BLaER1 treated with 17β-estradiol and CSF1 and Interleukin-3, amounts not matched to agents 10 nM and 100 nM (cell line): Measurements from ENCODE around the gene TMEM11.
A peak's percentile ranks its signal among the peaks of the same experiment; 100 is the strongest.

Experiments used
- H3K27ac ChIP-seq, 11 experiments: shearing (Covaris generic); formaldehyde crosslinking; 2 replicates each; pipeline ENCODE4 v1.8.1; 2022
- H3K27me3 ChIP-seq, 11 experiments: shearing (Covaris generic); formaldehyde crosslinking; 2 replicates each; pipeline ENCODE4 v1.8.1; 2022
- H3K36me3 ChIP-seq, 11 experiments: shearing (Covaris generic); formaldehyde crosslinking; 2 replicates each; pipeline ENCODE4 v1.8.1; 2022
- H3K4me1 ChIP-seq, 10 experiments: shearing (Covaris generic); formaldehyde crosslinking; 2 replicates each; pipeline ENCODE4 v1.8.1; 2022
- H3K4me2 ChIP-seq, 11 experiments: shearing (Covaris generic); formaldehyde crosslinking; 2 replicates each; pipeline ENCODE4 v1.8.1; 2022
- H3K4me3 ChIP-seq, 10 experiments: shearing (Covaris generic); formaldehyde crosslinking; 2 replicates each; pipeline ENCODE4 v1.8.1; 2022
- H3K9ac ChIP-seq, 11 experiments: shearing (Covaris generic); formaldehyde crosslinking; 2 replicates each; pipeline ENCODE4 v1.8.1; 2022
- H3K9me3 ChIP-seq, 11 experiments: shearing (Covaris generic); formaldehyde crosslinking; replicated peaks in 1 of 11; 2 replicates each; pipeline ENCODE4 v1.8.1; 2022
- H4K20me1 ChIP-seq, 11 experiments: shearing (Covaris generic); formaldehyde crosslinking; 2 replicates each; pipeline ENCODE4 v1.8.1; 2022
- Cebpa-rat ChIP-seq, 11 experiments: shearing (Covaris generic); IDR thresholded peaks; 2 replicates each; pipeline ENCODE4 v1.8.1; 2022

The TMEM11 gene

DNA sequence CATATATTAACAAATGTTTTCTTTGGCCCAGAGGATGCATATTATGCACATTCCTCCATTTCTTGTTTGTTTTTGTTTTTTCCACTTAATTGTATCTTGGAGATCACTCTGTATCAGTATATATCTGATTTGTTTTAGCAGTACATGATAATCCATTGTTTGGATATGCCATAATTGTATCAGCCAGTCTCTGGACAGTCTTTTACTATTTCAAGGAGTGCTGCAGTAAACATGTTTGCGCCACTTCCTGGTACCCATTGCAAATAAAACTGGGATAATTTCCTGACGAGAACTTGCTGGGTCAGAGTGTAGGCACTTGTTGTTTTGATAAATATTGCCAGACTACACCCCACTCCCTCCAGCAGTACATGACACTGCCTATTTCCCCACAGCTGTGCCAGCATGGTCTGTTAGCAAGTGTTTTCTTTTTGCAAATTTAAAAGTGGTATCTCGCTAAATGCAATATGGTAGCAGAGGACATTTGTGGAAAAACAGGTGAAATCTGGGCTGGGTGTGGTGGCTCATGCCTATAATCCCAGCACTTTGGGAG lies 4.9 kb upstream of the TMEM11 start:
- Histone ChIP-seq H4K20me1 (peaks cover 0 to 20% (median 0%) of the 10 kb centered on the region in 11 experiments; a peak in 3 of 22 replicates), H3K4me1 (peaks cover 15 to 40% (median 24%) of the 10 kb centered on the region in 10 experiments), H3K9ac (no peak overlapping the region), H3K36me3 (peaks cover 22 to 49% (median 30%) of the 10 kb centered on the region in 11 experiments; a peak in 21 of 22 replicates), H3K27ac (no peak overlapping the region), H3K4me3 (no peak overlapping the region), H3K27me3 (no peaks in the 10 kb centered on the region), H3K4me2 (peak overlapping the region in 4 of 11 experiments; percentile 18 to 52 (median 34); a peak in 6 of 22 replicates), H3K9me3 (peaks cover 0 to 16% (median 8%) of the 10 kb centered on the region in 11 experiments; a peak in 12 of 22 replicates)
- no peak for TF ChIP-seq Cebpa-rat (IDR thresholded peaks at IDR 0.05)

DNA sequence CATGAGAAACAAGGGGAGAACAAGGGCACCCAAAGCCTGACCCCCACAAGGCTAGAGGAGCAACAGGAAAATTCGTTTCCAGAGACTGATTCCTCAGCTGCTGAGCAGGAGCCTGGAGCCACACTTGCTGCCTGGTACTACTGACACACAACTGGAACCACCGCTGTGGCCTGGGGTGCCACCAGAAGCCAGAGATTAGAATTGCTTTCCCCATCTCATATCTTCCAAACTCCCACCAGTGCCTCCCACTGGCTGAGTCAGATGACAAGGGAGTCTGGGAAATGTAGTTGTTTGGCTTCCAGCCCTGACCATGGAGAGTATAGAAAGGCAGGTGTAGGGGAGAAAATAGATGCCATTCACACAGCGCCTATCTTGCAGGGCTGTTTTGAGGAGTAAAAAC lies 4.1 kb upstream of the TMEM11 start:
- Histone ChIP-seq H3K9ac (no peak overlapping the region), H3K9me3 (peaks cover 0 to 16% (median 8%) of the 10 kb centered on the region in 11 experiments; a peak in 12 of 22 replicates), H3K4me2 (no peak overlapping the region; a peak in 1 of 22 replicates), H3K27me3 (no peaks in the 10 kb centered on the region), H4K20me1 (peaks cover 0 to 26% (median 6%) of the 10 kb centered on the region in 11 experiments; a peak in 14 of 22 replicates), H3K36me3 (peaks cover 21 to 41% (median 27%) of the 10 kb centered on the region in 11 experiments; a peak in 21 of 22 replicates), H3K27ac (no peak overlapping the region), H3K4me3 (no peak overlapping the region), H3K4me1 (peaks cover 16 to 40% (median 24%) of the 10 kb centered on the region in 10 experiments)
- TF ChIP-seq Cebpa-rat (IDR thresholded peaks at IDR 0.05) = no peak

DNA sequence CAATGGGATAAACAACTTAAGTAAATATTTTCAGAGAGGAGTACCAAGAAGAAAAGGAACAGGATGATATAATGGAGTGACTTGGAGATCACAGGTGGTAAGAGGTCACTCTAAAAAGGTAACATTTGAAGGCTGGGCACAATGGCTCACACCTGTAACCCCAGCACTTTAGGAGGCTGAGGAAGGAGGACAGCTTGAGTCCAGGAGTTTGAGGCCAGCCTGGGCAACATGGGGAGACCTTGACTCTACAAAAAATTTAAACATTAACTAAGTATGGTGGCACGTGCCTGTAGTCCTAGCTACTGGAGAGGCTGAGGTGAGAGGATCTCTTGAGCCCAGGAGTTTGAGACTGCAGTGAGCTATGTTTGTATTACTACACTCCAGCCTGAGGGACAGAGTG lies 3.4 kb upstream of the TMEM11 start:
- peaks cover 0 to 14% (median 6%) of the 10 kb centered on the region in 11 experiments; a peak in 12 of 22 replicates for H3K9me3 ChIP-seq

DNA sequence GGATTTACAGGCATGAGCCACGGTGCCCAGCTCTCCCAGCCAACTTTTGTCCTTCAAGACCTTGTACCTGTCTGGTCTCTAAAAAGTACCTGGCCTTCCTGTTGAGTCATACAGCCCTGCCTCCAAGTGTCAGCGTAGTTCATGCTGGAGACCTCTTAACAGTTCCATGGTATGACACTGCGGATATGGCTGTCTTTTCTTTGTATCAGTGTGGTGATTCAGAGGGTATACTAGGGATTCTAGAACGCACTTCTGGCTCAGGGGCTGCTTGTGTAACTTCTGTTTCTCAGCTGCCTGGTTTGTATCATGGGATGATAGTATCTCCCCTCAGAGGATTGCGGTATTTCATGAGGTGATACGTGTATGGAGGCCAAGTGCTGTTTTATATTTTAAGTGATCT lies 2.0 kb upstream of the TMEM11 start:
- peaks cover 6 to 33% (median 20%) of the 10 kb centered on the region in 11 experiments; a peak in 20 of 22 replicates for H3K36me3 ChIP-seq
- no peak overlapping the region for H3K27ac ChIP-seq
- peaks cover 37 to 60% (median 46%) of the 10 kb centered on the region in 10 experiments for H3K4me1 ChIP-seq
- H3K4me2 ChIP-seq = peak overlapping the region; percentile 90 to 98 (median 94)
- H3K4me3 ChIP-seq = peak overlapping the region in 1 of 10 experiments; percentile 100; a peak in 1 of 20 replicates
- TF ChIP-seq Cebpa-rat (IDR thresholded peaks at IDR 0.05) = no peak
- H3K9me3 ChIP-seq = no peaks in the 10 kb centered on the region; a peak in 1 of 22 replicates
- peak overlapping the region in 4 of 11 experiments; percentile 96 to 100 (median 96); a peak in 5 of 22 replicates for H3K9ac ChIP-seq
- H4K20me1 ChIP-seq = peaks cover 21 to 48% (median 28%) of the 10 kb centered on the region in 11 experiments
- H3K27me3 ChIP-seq = no peaks in the 10 kb centered on the region

More for the DNA sequence above, 3.4 kb upstream of the TMEM11 start:
- peaks cover 23 to 46% (median 32%) of the 10 kb centered on the region in 10 experiments for H3K4me1 ChIP-seq
- peaks cover 7 to 34% (median 13%) of the 10 kb centered on the region in 11 experiments; a peak in 21 of 22 replicates for H4K20me1 ChIP-seq
- H3K36me3 ChIP-seq = peaks cover 14 to 34% (median 22%) of the 10 kb centered on the region in 11 experiments; a peak in 21 of 22 replicates
- H3K4me2 ChIP-seq = no peak overlapping the region
- H3K4me3 ChIP-seq = no peak overlapping the region
- TF ChIP-seq Cebpa-rat (IDR thresholded peaks at IDR 0.05) = no peak
- no peaks in the 10 kb centered on the region for H3K27me3 ChIP-seq
- H3K27ac ChIP-seq = no peak overlapping the region
- no peak overlapping the region for H3K9ac ChIP-seq

DNA sequence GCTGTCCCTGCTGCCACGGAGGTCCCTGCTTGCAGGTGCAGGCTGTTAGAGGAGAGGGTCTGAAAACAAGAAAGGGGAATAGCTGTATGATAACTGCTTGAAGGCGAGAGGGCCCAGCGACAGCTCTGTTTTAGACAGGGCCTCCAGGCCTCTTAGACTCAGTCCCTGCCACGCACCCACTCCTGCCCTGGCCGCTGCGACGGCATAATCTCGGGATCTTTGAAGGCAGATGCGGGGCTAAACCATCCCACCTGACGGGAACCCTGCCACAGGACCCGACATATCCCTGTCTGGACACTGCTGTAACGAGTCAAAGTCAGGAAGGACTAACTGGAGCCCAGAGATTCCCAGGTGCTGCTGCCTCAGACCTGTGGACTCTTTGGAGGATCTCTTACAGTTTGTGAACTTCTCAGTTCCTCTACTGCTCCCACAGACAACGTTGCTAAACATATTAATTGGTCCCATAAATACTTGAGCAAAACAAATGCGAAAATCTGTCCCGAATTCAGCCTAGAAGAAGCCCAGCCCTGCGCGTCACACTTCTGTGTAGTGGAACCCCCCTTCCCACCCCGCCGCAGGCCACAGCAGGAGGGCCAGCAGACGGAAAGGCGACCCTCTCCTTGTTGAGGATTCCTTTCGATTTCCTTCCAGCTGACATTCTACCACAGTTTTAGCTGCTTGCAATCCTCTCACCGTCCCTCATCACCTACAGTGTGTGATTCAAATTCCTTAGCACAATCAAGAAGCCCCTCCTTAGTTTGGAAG lies 998 bp upstream of the TMEM11 start:
- Histone ChIP-seq H3K4me3 (peak overlapping the region; percentile 78 to 100 (median 93)), H3K4me1 (peaks cover 44 to 70% (median 56%) of the 10 kb centered on the region in 10 experiments), H3K27me3 (no peaks in the 10 kb centered on the region), H3K36me3 (peaks cover 11 to 34% (median 23%) of the 10 kb centered on the region in 11 experiments), H3K4me2 (peak overlapping the region; percentile 90 to 98 (median 94)), H3K9ac (peak overlapping the region; percentile 90 to 100 (median 96)), H3K9me3 (no peaks in the 10 kb centered on the region), H3K27ac (peak overlapping the region; percentile 92 to 99 (median 94)), H4K20me1 (peaks cover 31 to 57% (median 37%) of the 10 kb centered on the region in 11 experiments)
- no peak for TF ChIP-seq Cebpa-rat (IDR thresholded peaks at IDR 0.05)

DNA sequence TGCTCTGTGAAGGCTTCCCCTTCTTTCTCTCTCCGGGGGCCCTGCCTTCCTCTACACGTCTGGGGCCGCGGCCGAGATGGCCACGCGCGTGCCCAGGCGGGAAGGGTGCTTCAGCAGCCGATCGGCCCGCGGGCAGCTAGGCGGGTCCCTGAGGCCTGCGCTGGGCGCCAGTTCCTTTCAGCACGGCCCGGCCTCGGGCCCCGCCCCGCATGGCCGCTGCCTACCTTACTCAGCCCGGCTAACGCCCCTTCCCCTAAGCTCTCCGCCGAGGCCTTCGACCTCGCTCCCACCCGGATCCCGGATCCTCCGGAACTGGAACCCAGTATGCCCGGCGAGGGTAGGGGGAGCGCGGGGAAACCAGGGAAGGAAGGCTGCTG lies 335 bp downstream of the TMEM11 start:
- no peak for TF ChIP-seq Cebpa-rat (IDR thresholded peaks at IDR 0.05)
- Histone ChIP-seq H3K4me3 (peak overlapping the region; percentile 78 to 100 (median 93)), H3K27me3 (no peaks in the 10 kb centered on the region), H3K9me3 (no peaks in the 10 kb centered on the region), H3K4me1 (peaks cover 50 to 68% (median 63%) of the 10 kb centered on the region in 10 experiments), H3K36me3 (peaks cover 24 to 48% (median 36%) of the 10 kb centered on the region in 11 experiments), H3K9ac (peak overlapping the region; percentile 90 to 100 (median 96)), H3K4me2 (peak overlapping the region; percentile 85 to 97 (median 92)), H3K27ac (peak overlapping the region; percentile 92 to 99 (median 94)), H4K20me1 (peaks cover 44 to 63% (median 51%) of the 10 kb centered on the region in 11 experiments)

DNA sequence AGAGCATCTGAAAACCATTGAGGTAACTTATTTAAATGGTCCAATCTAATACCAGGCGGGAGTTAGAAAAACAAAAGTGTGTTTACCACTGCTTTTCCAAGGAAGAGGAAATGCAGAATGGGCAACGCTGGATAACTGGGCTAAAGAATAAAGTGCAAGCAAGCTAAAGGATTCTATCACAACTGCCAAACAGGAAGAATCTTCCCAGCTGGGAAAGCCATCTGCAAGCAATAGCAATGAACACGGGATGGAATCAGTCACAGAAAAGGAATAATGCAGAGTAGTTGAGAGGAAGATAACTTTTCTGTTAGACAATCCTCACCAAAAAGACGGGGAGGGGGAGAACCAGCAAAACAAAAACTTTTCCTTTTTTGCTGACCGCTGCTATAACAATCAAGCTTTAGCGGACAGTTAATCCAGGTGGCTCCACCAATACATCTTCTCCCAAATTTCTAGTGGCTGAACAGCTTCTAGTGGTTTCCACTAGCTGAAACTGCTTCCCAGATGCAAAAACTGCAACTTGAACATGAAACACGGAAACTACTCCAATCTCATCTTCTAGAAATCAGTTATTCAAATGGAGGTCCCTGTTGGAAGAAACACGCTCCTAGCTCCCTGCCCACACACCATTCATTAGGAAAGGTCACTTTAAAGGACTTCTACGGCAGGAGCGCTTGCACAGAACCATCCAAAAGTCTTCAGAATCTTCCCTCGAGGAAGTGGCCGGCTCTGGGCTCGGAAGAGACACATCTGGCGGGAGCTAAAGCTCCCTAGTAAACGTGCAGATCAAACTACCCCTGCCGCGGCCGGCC lies 929 bp downstream of the TMEM11 start:
- Histone ChIP-seq H4K20me1 (peaks cover 50 to 63% (median 57%) of the 10 kb centered on the region in 11 experiments), H3K27ac (peak overlapping the region; percentile 92 to 99 (median 94)), H3K27me3 (no peaks in the 10 kb centered on the region), H3K4me2 (peak overlapping the region; percentile 85 to 97 (median 92)), H3K9ac (peak overlapping the region; percentile 90 to 100 (median 96)), H3K4me3 (peak overlapping the region; percentile 78 to 100 (median 93)), H3K36me3 (peaks cover 30 to 53% (median 42%) of the 10 kb centered on the region in 11 experiments), H3K4me1 (peaks cover 56 to 69% (median 68%) of the 10 kb centered on the region in 10 experiments), H3K9me3 (no peaks in the 10 kb centered on the region)
- no peak for TF ChIP-seq Cebpa-rat (IDR thresholded peaks at IDR 0.05)

DNA sequence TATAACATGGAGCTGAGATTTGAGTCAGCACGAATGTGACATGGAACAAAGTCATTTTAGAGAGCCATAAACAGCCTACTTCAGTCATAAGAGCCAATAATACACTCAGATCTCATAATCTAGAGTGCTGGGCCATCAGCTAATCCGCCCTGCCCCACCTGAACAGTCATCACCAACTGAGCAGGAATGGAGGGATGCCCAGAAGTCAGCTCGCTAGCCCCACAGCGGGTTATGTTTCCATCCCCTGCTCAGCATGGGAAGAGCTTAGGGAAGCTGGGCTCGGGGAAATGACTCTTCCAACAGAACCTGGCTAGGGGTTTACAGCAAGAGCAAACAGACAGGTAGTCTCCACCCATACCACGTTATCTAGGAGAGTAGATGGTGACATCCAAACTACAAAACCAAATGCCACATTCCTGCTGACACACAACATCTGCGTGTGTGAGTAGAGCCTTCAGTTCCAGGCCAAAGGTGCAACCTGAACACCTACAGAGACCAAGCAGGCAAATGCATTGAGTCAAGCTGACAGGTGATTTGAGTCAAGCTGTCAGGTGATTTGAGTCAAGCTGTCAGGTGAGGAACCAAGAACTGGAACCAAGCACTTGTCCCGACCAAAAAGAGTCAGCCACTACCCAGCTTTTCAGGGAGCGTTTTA lies 2.0 kb downstream of the TMEM11 start:
- Histone ChIP-seq H3K4me3 (peak overlapping the region in 9 of 10 experiments; percentile 83 to 100 (median 93); a peak in 12 of 20 replicates), H3K27ac (no peak overlapping the region), H3K4me2 (peak overlapping the region; percentile 85 to 97 (median 92)), H3K27me3 (no peaks in the 10 kb centered on the region), H3K4me1 (peaks cover 57 to 70% (median 66%) of the 10 kb centered on the region in 10 experiments), H3K9me3 (no peaks in the 10 kb centered on the region), H3K36me3 (peaks cover 41 to 59% (median 53%) of the 10 kb centered on the region in 11 experiments), H3K9ac (peak overlapping the region in 9 of 11 experiments; percentile 39 to 97 (median 94); a peak in 10 of 22 replicates), H4K20me1 (peaks cover 61 to 69% (median 67%) of the 10 kb centered on the region in 11 experiments)
- TF ChIP-seq Cebpa-rat (IDR thresholded peaks at IDR 0.05) = no peak
